ENCODE data around the gene FBXW12. TPM values are rescaled to one million over a fixed set of nuclear protein-coding genes. Genes with fewer than 3 reads are reported as not detected.
"Not testable (repeated sequence)": the region's sequence is repeated elsewhere in the genome, so short reads cannot be mapped to it uniquely, and the experiment has no call there.

Gene FBXW12
- total RNA-seq, 2 experiments from 2014 or later: not detected

DNA sequence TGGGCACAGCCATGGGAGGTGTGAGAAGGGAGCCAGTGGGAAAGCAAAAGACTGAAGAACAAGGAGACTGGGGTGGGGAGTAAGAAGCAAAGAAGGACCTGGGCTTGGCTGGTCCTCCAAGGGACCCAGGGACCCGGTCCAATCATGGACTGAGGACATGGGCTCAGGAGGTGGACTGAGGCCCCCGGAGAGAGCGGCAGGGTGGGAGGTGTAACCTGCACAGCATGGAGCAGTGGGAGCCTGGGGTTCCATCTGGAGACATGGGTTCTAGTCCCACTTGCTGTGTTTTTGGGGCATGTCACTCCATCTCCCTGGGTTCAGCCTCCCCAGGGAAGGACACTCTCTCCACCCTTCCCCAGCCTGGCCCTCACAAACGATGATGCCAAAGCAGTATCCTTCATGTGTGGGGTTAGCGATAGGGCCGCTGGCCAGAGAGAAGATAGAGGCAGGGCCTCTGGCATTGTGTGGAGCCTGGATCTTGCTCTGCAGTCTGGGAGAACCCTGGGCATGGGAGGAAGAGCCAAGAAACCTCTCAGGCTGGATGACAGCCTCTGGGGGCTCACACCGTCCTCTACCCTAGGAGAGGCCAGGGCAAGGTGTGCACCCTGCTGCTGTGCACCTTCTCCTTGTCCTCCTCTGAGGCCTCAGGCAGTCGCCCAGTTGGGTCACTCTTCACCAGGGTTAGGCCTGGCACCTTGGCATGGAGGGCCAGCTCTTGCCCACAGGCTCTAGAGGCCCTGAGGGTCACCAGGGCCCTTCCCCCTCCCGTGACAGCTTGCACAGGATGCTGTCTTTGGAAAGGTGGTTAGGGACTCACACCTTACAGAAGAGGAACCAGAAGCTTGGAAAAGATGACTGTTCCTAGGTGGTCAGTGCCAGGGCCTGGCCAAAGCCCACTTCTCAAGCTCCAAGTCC lies 26.0 kb downstream of the FBXW12 start:
- CTCF ChIA-PET: interaction anchor here (12.4 kb wide), 1 partner anchor 37 kb away, joined by 261 read pairs; no protein-coding TSS in a partner anchor
- H3K4me3 Mint-ChIP-seq: no peak overlapping the region
- H3K36me3 Mint-ChIP-seq (ENCODE audit: low read depth): no peaks in the 10 kb centered on the region
- POLR2A ChIA-PET: no interaction called here
- peaks cover 2% of the 10 kb centered on the region for H3K4me1 Mint-ChIP-seq
- H3K27ac Mint-ChIP-seq: no peak overlapping the region
- H3K9me3 Mint-ChIP-seq: no peaks in the 10 kb centered on the region
- peaks cover 11% of the 10 kb centered on the region for H3K27me3 Mint-ChIP-seq
- no peak for DNase-seq

DNA sequence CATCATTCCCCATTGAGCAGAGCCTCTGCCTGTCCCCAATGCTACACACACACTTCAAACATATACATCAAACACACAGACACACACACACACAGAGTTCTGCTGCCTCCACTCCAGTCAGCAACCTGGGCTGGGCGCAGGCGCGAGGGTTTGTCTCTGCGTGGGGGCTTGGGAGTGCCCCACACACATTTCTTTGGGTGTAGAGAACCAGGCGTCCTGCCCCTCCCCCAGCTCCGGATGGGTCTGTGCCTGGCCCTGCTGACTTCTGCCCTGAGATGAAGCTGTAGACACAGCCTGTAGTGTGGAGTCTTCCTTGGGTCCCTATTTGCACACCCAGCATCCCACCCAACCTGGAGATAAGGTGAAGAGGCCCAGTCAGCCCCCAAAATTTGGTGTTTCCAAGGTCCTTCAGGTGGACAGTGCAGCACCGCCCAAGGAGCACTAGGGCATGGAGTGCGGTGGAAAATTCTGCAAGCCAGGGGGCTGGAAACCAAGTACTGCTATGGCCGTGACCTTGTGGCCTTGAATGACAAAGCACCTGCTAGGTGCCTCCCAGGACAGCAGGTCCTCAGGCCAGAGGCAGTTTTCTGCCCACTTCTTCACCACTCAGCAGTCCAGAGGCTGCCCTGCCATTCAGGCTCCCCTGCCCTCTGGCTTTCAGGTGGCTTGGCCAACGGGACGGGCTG lies 26.8 kb downstream of the FBXW12 start:
- ChIA-PET POLR2A (interaction anchor here (1.3 to 2.3 kb wide), 2 partner anchors 9 to 37 kb away, joined by 4 to 13 read pairs; no protein-coding TSS in a partner anchor), CTCF (interaction anchor here (1.1 to 12.4 kb wide), 5 partner anchors 9 to 158 kb away, joined by 3 to 261 read pairs (median 58); partner anchors contain the start of genes CCDC51, PFKFB4 and TMA7)

DNA sequence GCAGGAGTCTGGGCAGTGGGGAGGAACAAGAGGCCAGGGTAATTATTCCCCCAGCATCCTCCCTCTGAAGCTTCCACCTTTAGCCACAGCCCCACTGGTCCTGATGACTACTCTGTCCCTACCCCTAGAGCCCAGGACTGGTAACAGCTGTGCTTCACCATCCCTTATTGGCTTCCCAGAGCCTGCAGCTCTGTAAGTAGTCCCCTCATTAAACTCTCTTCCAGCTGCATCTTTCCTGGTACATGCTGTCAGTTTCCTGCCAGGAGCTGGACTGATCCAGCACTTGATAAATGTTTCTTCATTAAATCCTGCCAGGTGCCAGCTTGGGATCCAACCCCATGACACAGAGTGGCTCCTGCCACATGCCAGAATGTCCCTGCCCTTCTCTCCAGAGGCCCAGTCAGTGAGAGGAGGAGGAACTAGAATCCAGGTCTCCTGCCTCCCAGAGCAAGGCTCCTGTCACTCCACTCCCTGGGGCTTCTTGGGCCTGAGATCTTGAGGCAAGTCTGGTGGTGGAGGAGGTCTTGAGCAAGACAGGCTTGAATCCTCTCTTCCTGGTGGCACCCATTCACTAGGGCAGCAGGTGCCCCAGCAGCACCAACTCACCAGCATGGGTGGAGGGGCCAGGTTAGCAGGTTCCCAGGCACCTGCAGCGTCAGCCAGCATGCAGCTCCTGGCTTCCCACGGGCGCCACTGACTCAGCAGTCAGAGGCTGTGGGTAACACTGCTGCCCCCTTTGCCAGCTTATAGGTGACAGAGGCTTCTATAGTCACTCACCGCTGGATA lies 27.6 kb downstream of the FBXW12 start:
- H3K9me3 Mint-ChIP-seq: no peaks in the 10 kb centered on the region
- no peak overlapping the region for H3K27ac Mint-ChIP-seq
- peaks cover 10% of the 10 kb centered on the region for H3K27me3 Mint-ChIP-seq
- ChIA-PET CTCF (interaction anchor here (1.0 to 12.4 kb wide), 21 partner anchors 8 to 340 kb away, joined by 3 to 261 read pairs (median 6); partner anchors contain the start of genes CCDC51, PFKFB4, SLC26A6 and TMA7), POLR2A (interaction anchor here (1.3 to 2.3 kb wide), 3 partner anchors 9 to 41 kb away, joined by 4 to 13 read pairs (median 10); partner anchors contain the start of genes CCDC51 and TMA7)
- peak; percentile 15 for DNase-seq
- peaks cover 2% of the 10 kb centered on the region for H3K4me1 Mint-ChIP-seq
- H3K36me3 Mint-ChIP-seq (ENCODE audit: low read depth): no peaks in the 10 kb centered on the region
- H3K4me3 Mint-ChIP-seq: no peak overlapping the region

More for the DNA sequence above, 26.8 kb downstream of the FBXW12 start:
- Mint-ChIP-seq H3K4me3 (no peak overlapping the region), H3K36me3 (ENCODE audit: low read depth) (no peaks in the 10 kb centered on the region), H3K4me1 (peaks cover 2% of the 10 kb centered on the region), H3K9me3 (no peaks in the 10 kb centered on the region), H3K27me3 (peaks cover 11% of the 10 kb centered on the region), H3K27ac (no peak overlapping the region)
- no peak for DNase-seq

DNA sequence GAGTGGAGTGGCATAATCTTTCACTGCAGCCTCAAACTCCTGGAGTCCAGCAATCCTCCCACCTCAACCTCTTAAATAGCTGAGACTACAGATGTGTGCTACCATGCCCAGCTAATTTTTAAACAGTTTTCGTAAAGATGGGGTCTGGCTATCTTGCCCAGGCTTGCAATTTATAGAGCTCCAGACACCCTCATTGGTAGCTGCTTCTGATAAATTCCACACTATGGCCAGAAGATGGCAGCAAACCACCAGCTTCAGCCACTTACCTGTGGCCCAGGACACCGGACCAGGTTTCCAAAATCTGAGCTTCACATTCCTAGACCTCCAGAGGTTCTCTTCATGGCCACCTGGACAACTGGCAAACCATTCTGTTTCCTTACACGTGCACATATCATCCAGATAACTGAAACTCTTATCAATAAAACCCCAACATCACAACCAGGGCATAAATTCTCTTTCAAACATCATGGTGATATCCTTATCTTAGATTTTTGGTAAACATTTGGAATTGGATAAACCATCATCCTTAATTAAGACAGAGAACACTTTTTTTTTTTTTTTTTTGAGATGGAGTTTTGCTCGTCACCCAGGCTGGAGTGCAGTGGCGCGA lies 28.9 kb downstream of the FBXW12 start:
- H3K9me3 Mint-ChIP-seq: no peaks in the 10 kb centered on the region
- ChIA-PET POLR2A (interaction anchor here (0.7 to 2.3 kb wide), 7 partner anchors 33 to 158 kb away, joined by 3 to 13 read pairs (median 4); partner anchors contain the start of genes ATRIP, CCDC51, SHISA5 and TMA7), CTCF (interaction anchor here (0.6 to 12.4 kb wide), 70 partner anchors 9 to 1859 kb away, joined by 3 to 261 read pairs (median 4); partner anchors contain the start of genes ATRIP, CCDC51, CDC25A and NCKIPSD)
- peak; percentile 72 for DNase-seq
- H3K27me3 Mint-ChIP-seq: peaks cover 3% of the 10 kb centered on the region
- no peaks in the 10 kb centered on the region for H3K36me3 Mint-ChIP-seq (ENCODE audit: low read depth)
- H3K27ac Mint-ChIP-seq: no peak overlapping the region
- H3K4me3 Mint-ChIP-seq: no peak overlapping the region
- H3K4me1 Mint-ChIP-seq: peaks cover 2% of the 10 kb centered on the region

DNA sequence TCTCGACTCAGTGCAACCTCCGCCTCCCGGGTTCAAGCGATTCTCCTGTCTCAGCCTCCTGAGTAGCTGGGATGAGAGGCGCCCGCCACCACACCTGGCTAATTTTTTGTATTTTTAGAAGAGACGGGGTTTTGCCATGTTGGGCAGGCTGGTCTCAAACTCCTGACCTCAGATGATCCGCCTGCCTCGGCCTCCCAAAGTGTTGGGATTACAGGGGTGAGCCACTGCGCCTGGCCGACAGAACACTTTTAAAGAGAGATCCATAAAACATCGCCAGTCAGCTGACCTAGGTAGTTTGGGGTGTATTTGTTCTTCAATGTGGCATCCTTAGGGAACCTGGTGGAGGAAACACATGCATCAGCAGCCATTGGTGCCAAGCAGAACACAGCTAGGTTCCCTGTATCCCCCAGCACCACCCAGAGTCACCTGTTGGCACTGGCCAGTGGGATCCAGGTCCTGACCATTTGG lies 29.4 kb downstream of the FBXW12 start:
- H3K4me3 Mint-ChIP-seq; H3K27ac Mint-ChIP-seq; H3K36me3 Mint-ChIP-seq (ENCODE audit: low read depth); H3K9me3 Mint-ChIP-seq; H3K4me1 Mint-ChIP-seq; H3K27me3 Mint-ChIP-seq; DNase-seq: not testable (repeated sequence)
- POLR2A ChIA-PET: interaction anchor here (1.1 to 2.3 kb wide), 6 partner anchors 34 to 157 kb away, joined by 3 to 13 read pairs (median 5); partner anchors contain the start of genes ATRIP, CCDC51, SHISA5 and TMA7
- CTCF ChIA-PET: interaction anchor here (0.7 to 12.4 kb wide), 52 partner anchors 9 to 1859 kb away, joined by 3 to 261 read pairs (median 5); partner anchors contain the start of genes ATRIP, CCDC51, CDC25A and NCKIPSD

DNA sequence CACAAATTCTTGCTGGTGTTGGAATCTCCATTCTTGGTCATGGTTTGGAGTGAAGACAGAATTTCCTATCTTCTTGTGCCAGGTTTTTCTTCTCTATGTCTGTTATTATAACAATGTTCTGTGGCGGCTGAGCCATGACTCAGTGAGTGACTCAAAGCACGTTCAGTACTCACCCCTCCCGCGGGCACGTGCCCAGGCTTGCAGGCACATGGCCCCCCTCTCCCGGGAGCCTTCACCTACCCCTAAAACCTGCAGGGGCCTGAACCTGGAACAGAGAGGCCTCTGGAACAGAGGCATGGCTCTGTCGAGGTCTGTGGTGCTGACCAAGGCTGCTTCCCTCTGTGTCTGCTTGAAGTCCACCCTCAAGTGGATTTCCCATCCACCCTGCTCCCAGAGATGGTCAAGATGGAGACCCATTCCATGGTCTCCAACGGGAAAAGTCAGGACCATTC lies 30.3 kb downstream of the FBXW12 start:
- Mint-ChIP-seq H3K4me3 (no peak overlapping the region), H3K27ac (no peak overlapping the region), H3K4me1 (peaks cover 2% of the 10 kb centered on the region), H3K36me3 (ENCODE audit: low read depth) (no peaks in the 10 kb centered on the region), H3K9me3 (no peaks in the 10 kb centered on the region), H3K27me3 (peaks cover 2% of the 10 kb centered on the region)
- ChIA-PET POLR2A (no interaction called here), CTCF (interaction anchor here (0.5 to 12.4 kb wide), 9 partner anchors 21 to 780 kb away, joined by 3 to 261 read pairs (median 12); partner anchors contain the start of genes CCDC51, PFKFB4 and TMA7)
- no peak for DNase-seq

DNA sequence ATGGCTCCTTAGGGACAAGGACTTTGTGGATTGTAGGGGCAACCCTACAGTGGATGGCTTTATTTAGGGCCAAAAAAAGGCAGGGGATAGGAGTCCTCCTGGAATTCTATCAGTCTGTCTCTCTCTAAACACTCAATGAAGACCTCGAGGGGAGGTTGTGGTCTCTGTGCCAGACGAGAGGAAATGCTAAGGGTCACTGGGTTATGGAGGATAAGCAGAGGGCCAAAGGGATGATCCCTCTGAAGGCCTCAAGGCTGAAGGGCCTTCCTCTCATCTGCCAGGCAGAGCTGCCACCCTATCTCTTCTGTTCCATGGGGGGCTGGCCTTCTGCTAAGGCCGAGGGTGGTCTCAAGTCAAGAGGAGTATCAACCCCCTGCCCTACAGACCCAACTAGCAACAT lies 30.9 kb downstream of the FBXW12 start:
- Mint-ChIP-seq H3K4me3 (no peak overlapping the region), H3K36me3 (ENCODE audit: low read depth) (no peaks in the 10 kb centered on the region), H3K9me3 (no peaks in the 10 kb centered on the region), H3K27ac (no peak overlapping the region), H3K4me1 (peaks cover 2% of the 10 kb centered on the region), H3K27me3 (peaks cover 2% of the 10 kb centered on the region)
- ChIA-PET CTCF (interaction anchor here (1.4 to 12.4 kb wide), 2 partner anchors 32 to 104 kb away, joined by 3 to 261 read pairs; no protein-coding TSS in a partner anchor), POLR2A (no interaction called here)
- no peak for DNase-seq

DNA sequence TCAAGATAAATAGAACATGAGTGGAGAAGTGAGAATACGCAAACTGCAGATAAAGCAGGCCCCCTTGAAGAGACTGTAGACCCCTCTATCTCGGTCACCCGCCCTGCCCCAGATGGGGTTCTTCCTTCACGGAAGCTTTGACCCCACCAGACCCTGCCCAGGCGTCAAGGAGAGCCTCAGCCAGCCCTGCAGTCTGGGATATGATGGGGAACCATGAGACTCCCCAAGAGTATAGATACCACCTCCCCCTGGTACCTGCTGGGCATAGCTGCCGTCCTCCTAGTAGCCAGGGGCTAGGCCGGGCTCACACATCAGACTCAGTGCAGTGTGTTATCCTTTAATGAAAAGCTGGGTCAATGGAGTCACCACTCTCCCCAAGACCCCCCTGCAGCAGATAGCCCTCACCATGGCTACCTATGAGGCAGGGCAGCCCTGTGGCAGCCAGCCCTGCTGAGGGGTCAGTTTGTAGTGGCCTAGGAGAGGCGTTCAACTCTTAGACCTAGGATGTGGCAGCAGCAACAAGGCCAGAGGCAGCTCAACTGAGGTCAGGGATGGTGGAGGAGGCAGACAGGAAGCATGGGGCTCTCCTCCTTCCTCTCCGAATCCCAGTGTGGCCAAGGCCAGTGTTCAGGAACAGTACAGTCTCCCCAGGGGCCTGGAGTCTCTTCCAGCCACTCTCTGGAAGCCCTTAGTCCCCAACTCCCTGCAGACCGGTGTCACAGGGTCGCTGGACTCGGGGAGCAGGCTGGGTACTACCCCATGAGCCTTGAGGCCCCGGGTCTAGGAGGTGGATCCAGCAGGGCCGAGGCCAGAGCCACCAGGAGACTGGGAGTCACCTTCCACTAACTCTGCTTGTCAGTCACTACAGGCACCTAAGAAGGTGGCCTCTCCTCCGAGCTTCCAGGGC lies 31.8 kb downstream of the FBXW12 start:
- ChIA-PET CTCF (interaction anchor here (1.4 to 12.4 kb wide), 2 partner anchors 31 to 103 kb away, joined by 3 to 261 read pairs; no protein-coding TSS in a partner anchor), POLR2A (interaction anchor here (1.2 kb wide), 1 partner anchor 37 kb away, joined by 3 read pairs; no protein-coding TSS in a partner anchor)
- Mint-ChIP-seq H3K27ac (no peak overlapping the region), H3K27me3 (peaks cover 2% of the 10 kb centered on the region), H3K9me3 (no peaks in the 10 kb centered on the region), H3K4me3 (no peak overlapping the region), H3K4me1 (peaks cover 2% of the 10 kb centered on the region), H3K36me3 (ENCODE audit: low read depth) (no peaks in the 10 kb centered on the region)
- no peak for DNase-seq

DNA sequence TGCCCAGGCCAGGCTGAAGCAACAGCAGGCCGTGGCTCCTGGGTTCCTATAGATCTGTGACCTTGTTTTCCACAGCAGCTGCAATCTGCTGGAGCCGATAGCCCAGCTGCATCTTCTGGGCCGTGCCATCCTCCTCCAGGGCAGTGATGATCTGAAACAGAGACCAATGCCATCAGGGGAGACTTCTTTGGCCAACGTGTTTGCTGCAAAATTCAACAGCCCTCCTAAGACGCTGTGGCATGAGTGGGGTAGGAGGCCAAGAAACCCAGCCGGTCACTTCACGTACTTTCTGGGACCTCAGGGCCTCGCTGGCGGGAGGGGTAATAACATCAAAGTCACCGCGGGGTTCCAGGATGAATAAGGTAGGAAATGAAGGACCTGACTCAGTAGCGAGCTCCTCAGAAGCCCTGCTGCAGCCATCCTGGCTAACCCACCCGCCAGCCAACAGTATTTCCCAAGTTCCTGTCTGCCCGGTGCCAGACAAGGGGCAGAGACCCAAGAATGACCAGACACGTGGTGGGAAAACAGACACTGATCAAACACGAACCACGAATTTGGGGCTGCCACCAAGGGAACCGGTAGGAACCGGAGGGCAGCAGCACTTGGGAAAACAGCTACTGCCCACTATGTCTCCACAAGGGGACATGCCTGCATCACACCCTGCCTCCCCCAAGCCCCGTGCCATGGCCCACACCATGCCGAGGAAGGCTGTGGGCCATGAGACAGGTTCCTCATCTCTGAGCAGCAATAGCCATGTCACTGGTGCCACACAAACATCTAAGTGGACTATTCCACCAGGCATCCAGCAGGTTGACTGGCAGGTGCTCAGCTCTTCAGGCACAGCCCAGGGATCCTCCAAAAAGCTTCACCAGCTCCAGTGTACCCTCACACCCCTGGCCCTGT lies 32.7 kb downstream of the FBXW12 start:
- Mint-ChIP-seq H3K27me3 (peaks cover 2% of the 10 kb centered on the region), H3K36me3 (ENCODE audit: low read depth) (no peaks in the 10 kb centered on the region), H3K4me1 (peaks cover 2% of the 10 kb centered on the region), H3K27ac (no peak overlapping the region), H3K4me3 (no peak overlapping the region), H3K9me3 (no peaks in the 10 kb centered on the region)
- CTCF ChIA-PET: interaction anchor here (12.4 kb wide), 1 partner anchor 30 kb away, joined by 261 read pairs; no protein-coding TSS in a partner anchor
- POLR2A ChIA-PET: interaction anchor here (1.2 kb wide), 1 partner anchor 36 kb away, joined by 3 read pairs; no protein-coding TSS in a partner anchor
- no peak for DNase-seq

DNA sequence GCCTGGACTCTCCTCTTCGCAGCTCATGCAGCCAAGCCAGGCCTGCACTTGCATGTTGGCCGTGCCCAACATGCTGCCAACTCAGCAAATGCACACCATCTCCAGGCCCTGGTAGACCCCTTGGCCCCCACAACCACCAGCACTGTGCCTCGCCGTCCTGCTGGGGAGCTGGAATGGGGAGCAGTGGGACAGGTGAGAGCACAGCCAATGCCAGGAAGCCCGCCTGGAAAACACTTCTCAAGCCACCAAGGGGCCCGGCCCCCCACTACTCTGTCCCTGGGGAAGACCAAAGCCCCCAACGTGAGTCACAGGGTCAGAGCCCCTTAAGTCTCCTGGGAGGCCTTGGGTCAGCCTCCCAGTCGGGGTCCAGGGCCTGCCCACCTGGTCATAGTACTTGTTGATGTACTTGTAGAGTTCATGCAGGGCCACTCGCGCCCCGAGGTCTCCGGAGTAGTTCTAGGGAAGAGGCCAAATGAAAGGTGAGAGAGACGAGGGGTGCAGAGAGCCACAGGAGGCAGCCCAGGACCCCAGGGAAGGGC lies 33.4 kb downstream of the FBXW12 start:
- Mint-ChIP-seq H3K36me3 (ENCODE audit: low read depth) (no peaks in the 10 kb centered on the region), H3K27ac (no peak overlapping the region), H3K9me3 (no peaks in the 10 kb centered on the region), H3K4me3 (no peak overlapping the region), H3K27me3 (peaks cover 2% of the 10 kb centered on the region), H3K4me1 (peaks cover 2% of the 10 kb centered on the region)
- ChIA-PET CTCF (interaction anchor here (12.4 kb wide), 1 partner anchor 30 kb away, joined by 261 read pairs; no protein-coding TSS in a partner anchor), POLR2A (no interaction called here)
- no peak for DNase-seq

Measured in activated CD4-positive, alpha-beta memory T cell treated with anti-CD3 and anti-CD28 coated beads, Interleukin-2, amount 10 ng/mL, durations not matched to agents 7 days and 5 days (primary cell).